Bronchus fibroblast of lung (primary cell): ENCODE measurements around the gene TRPC4. TPM values are rescaled to one million over a fixed set of nuclear protein-coding genes. Genes with fewer than 3 reads are reported as not detected.

Experiments
- total RNA-seq: library from RNA; depleted of rRNA; stranded (reverse); fragments of >200 nt; gene quantifications from 2 replicates; pipeline ENCODE4 v1.2.3, GENCODE V29; 2015

The TRPC4 gene
- total RNA-seq, result 0.45 and 0.50 TPM in 2 replicates

DNA sequence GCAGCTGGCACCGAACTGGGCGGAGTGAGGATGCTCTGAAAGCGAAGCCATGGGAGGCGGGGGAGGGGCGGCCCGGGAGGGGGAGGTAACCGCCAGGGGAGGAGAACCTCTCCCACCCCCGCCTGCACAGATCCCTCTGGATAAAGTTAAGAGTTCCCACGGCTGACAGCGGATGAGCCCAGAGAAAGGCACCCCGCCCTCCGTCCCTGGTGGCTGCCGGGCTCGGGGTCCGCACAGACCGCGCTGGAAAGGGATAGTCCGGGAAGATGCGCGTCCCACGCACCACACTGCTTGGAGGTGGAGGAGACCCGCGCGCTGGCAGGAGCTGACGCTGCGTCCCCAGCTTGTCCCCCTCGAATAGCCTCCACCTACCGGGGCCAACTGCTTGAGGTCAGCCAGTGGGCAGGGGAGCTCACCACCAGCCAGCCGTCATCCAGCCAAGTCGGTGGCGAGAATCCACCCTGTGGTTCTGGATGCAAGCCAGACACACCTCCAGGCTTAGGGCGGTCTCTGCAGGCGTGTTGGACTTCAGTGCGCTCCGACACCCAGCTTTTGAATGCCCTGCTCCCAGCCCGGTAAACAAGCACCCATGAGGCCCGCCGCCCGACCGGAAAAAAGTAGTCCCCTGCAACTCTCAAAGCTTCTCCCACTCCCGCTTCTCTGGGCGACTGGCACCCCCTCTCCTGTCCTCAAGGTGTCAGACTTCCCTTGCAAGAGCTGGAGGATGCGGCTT, at the start of gene TRPC4:
Gene TRPC4, minus strand, starts transcription at position 17 of the 733 bp plus-strand sequence. CDS start 86,439 bp downstream, outside the sequence.

DNA sequence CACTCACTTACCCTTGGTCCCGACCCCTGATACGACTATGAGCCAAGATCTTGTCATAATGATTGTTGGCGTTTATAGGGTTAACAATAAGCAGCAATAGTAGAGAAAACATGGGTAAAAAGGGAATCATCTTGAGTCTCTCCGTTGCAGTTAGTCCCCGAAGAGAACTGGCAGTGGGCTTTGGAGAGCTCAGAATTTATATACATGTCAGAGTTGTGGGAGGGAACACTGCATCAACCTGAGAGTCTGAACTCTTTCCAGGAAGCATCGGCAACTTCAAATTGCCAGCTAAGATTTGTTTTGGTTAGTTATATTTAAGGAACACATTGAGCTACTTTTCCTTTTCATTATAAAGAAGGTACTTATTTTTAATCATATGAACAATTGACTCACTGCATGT, 271.0 kb downstream of the TRPC4 start, which contains the start of gene POSTN:
Gene POSTN, minus strand, starts transcription at position 172 of the 400 bp plus-strand sequence. Its CDS starts 42 bp downstream, at position 130.

